Measurements from ENCODE around the gene MFAP3.
A peak's percentile ranks its signal among the peaks of the same experiment; 100 is the strongest.

The MFAP3 gene

GRCh38 chr5:154092356-154093141 is 53.8 kb downstream of the MFAP3 start:
- DNase-seq (ENCODE audit: low spot score), result peak; percentile 53

GRCh38 chr5:154093142-154093532 is 54.4 kb downstream of the MFAP3 start:
- no peak for DNase-seq (ENCODE audit: low spot score)

DNA sequence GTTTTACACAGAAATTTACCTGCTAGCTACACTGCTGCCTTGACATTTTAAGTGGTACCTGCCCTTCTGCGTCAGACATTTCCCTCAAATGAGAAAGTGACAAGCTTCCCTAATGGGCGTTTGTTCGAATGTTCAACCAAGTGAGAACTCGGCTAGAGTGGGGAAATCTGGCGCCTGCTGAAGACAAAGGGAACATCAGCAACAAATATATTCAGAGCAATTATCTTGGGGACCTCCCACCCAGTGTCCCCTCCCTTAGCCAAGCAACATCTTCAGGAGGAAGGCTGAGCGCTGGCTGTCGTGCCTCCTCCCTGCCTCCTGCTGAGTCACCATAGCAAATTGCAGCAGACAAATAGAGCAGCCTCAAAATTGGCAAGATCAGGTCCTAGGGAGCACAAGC is 57.1 kb downstream of the MFAP3 start:
- no peak for DNase-seq (ENCODE audit: low spot score)

DNA sequence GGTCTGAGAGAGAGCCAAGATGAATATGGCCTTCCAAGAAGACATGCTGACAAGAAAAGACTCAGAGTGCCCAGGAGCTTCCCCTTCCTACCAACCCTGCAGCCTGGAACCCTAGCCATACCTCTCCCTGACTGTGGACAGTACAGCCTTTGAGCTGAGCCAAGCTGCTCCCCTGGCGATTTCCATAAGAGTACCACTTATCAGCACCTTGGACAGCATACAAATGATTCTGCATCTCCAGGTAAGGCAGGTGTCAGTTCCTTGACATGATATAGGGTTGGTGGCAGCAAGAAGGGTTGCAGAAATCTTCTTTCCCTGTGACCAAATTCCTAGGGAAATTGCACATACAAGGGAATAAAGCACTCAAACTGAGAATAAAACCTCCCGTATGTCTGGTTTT is 58.3 kb downstream of the MFAP3 start:
- no peak for DNase-seq (ENCODE audit: low spot score)

DNA sequence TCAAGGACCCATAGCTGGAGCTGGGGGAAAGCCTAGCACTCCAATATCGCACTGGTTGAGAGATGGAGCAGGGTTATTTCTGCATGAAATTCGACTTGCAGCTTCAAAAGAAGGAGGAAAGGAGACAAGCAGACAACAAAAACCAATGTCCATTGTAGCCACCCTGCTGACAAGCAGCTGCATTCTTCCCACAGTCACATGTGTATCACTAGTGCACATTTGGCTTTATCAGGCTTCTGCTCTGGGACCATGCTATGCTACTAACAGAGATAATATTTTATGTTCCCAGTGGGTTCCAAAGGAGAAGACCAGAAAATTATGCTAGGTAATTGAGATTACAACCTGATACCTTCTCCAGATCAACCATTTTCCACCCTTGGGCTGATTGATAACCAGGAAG is 59.7 kb downstream of the MFAP3 start:
- no peak for DNase-seq (ENCODE audit: low spot score)

DNA sequence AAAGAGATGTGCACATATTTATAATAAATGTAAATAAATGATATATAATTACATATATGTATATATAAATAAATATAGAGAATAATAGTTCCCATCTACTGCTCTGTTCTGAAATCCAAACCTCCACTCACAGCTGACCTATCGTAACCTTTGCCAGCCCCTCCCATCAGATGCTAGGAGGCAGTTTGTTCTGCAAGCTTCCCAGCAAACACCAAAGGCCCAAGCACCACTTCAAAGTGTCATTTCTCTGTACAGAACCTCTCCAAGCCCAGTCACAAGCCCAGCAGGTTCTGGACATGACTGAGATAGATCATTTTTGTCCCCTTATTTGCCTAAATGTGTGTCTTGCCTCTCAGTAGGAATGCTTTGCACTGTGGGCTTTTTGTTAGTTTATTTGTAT is 62.4 kb downstream of the MFAP3 start:
- no peak for DNase-seq (ENCODE audit: low spot score)

GRCh38 chr5:154103233-154103632 is 64.5 kb downstream of the MFAP3 start:
- DNase-seq (ENCODE audit: low spot score), result no peak
